ENCODE results near the gene MZF1. TPM values are rescaled to one million over a fixed set of nuclear protein-coding genes. Genes with fewer than 3 reads are reported as not detected.

MZF1 gene
- total RNA-seq, 1 experiment from 2014 or later: 33.0 TPM

GRCh38 chr19:58547323-58548312, 25.5 kb downstream of the MZF1 start:
- H3K4me1 ChIP-seq (ENCODE audit: control insufficient read depth in 1 of 2, insufficient read depth in 2 of 2, low read length in 2 of 2): peaks cover 13 to 27% of the 10 kb centered on the region in 2 experiments
- H3K36me3 ChIP-seq (ENCODE audit: control insufficient read depth in 1 of 2, insufficient read depth in 2 of 2, low read length in 2 of 2): peaks cover 50 to 65% of the 10 kb centered on the region in 2 experiments; a peak in 3 of 4 replicates
- TF ChIP-seq POLR2AphosphoS5 (IDR thresholded peaks at IDR 0.05; ENCODE audit: low read depth, low read length) (no peak), TCF7L2 (IDR thresholded peaks at IDR 0.05; ENCODE audit: borderline replicate concordance, extremely low read depth, insufficient read depth, insufficient read length) (no peak), SRF (IDR thresholded peaks at IDR 0.05; ENCODE audit: low read depth) (no peak), ELF1 (IDR thresholded peaks at IDR 0.05; ENCODE audit: borderline replicate concordance, low read depth) (no peak), RAD21 (IDR thresholded peaks at IDR 0.05; ENCODE audit: low read depth) (no peak), SIN3A (IDR thresholded peaks at IDR 0.05; ENCODE audit: low read depth) (no peak), ZNF274 (IDR thresholded peaks at IDR 0.05; ENCODE audit: low read depth, low read length) (no peak), EZH2 (IDR thresholded peaks at IDR 0.05) (no peak), REST (IDR thresholded peaks at IDR 0.05; ENCODE audit: low read depth) (no peak), JUND (IDR thresholded peaks at IDR 0.05) (no peak), ZBTB33 (IDR thresholded peaks at IDR 0.05; ENCODE audit: extremely low read depth, insufficient replicate concordance, low read length) (no peak), EGR1 (IDR thresholded peaks at IDR 0.05; ENCODE audit: low read depth) (no peak), CEBPB (IDR thresholded peaks at IDR 0.05; ENCODE audit: low read depth) (no peak), SP1 (IDR thresholded peaks at IDR 0.05; ENCODE audit: low read depth) (no peak), CTCF (IDR thresholded peaks at IDR 0.05 in 2 of 3, conservative IDR thresholded peaks at IDR 0.05 in 1 of 3; ENCODE audit: borderline replicate concordance in 1 of 3, insufficient read depth in 1 of 3, low read depth in 2 of 3, low read length in 2 of 3) (no peak), YY1 (IDR thresholded peaks at IDR 0.05; ENCODE audit: extremely low read depth, insufficient replicate concordance, low read depth, low read length) (no peak), ATF3 (IDR thresholded peaks at IDR 0.05) (no peak), MAX (IDR thresholded peaks at IDR 0.05) (no peak)

More at GRCh38 chr19:58547323-58548312, 25.5 kb downstream of the MZF1 start:
- no peaks in the 10 kb centered on the region for H3K27me3 ChIP-seq (ENCODE audit: insufficient read depth, low read length)
- no peak overlapping the region for H3K4me3 ChIP-seq (replicated peaks in 1 of 2; ENCODE audit: low read depth in 1 of 2, low read length in 2 of 2)
- RAD21 ChIA-PET (ENCODE audit: low non-redundant PET in 1 of 2, low total read pairs in 2 of 2, uncharacterized antibody in 2 of 2, unreplicated experiment in 2 of 2): no interaction called here
- DNase-seq (ENCODE audit: low read depth, low spot score) (no peak), ATAC-seq (no peak)
- H2AFZ ChIP-seq (ENCODE audit: low read depth, low read length, poor library complexity, severe bottlenecking): no peak overlapping the region
- no peaks in the 10 kb centered on the region for H3K9me2 ChIP-seq (ENCODE audit: insufficient read depth)
- CTCF ChIA-PET: no interaction called here
- intact Hi-C loops (cut with micrococcal nuclease): no loop called here
- no TSS peak for BruUV-seq (replicated peaks)
- H3K27ac ChIP-seq (ENCODE audit: low read depth, low read length): no peak overlapping the region
- H3K9ac ChIP-seq (ENCODE audit: low read length): no peak overlapping the region
- H3K79me2 ChIP-seq (ENCODE audit: insufficient read depth, low read length): peaks cover 69% of the 10 kb centered on the region
- POLR2A ChIA-PET: interaction anchor here (1.3 kb wide), 1 partner anchor 8 kb away, joined by 3 read pairs; the partner anchor contains the start of gene CHMP2A
- no peak overlapping the region for H3K4me2 ChIP-seq (ENCODE audit: low read length)
- peaks cover 32% of the 10 kb centered on the region; the same call in 1 of the 2 replicates for H4K20me1 ChIP-seq (ENCODE audit: insufficient read depth)
- no peaks in the 10 kb centered on the region for H3K9me3 ChIP-seq (ENCODE audit: control insufficient read depth in 1 of 2, insufficient read depth in 1 of 2, low read depth in 1 of 2, low read length in 2 of 2)

Measured in HCT116 (cell line).